ENCODE results near the gene CLMN.

DNA sequence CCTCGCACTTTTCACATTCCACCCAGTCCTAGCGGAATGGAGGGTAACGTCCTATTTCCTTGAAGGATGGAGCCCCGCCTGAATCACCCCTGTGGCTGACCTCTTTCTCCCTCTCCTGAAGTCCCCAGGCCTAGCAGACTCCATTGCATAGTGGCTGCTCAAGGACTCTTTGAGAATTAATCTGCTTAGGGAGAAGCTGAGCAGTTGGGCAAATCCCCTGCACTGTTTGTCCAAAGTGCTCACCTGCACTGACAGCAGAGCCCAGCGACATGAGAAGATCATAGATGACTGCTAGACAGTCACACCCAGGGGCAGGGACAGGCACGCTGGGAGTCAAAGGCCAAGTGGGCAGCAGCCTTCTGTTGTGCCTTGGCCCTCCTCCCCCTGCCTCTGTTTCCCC lies 124.7 kb downstream of the CLMN start:
- TF ChIP-seq, protein P1, sequence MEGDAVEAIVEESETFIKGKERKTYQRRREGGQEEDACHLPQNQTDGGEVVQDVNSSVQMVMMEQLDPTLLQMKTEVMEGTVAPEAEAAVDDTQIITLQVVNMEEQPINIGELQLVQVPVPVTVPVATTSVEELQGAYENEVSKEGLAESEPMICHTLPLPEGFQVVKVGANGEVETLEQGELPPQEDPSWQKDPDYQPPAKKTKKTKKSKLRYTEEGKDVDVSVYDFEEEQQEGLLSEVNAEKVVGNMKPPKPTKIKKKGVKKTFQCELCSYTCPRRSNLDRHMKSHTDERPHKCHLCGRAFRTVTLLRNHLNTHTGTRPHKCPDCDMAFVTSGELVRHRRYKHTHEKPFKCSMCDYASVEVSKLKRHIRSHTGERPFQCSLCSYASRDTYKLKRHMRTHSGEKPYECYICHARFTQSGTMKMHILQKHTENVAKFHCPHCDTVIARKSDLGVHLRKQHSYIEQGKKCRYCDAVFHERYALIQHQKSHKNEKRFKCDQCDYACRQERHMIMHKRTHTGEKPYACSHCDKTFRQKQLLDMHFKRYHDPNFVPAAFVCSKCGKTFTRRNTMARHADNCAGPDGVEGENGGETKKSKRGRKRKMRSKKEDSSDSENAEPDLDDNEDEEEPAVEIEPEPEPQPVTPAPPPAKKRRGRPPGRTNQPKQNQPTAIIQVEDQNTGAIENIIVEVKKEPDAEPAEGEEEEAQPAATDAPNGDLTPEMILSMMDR (conservative IDR thresholded peaks at IDR 0.05; ENCODE audit: low read depth, low read length) = no peak
- TF ChIP-seq NFE2L2 (IDR thresholded peaks at IDR 0.05; ENCODE audit: low read depth, low read length) = no peak
- no peak for TF ChIP-seq RAD21 (IDR thresholded peaks at IDR 0.05; ENCODE audit: low read length)
- TF ChIP-seq POLR2A (IDR thresholded peaks at IDR 0.05; ENCODE audit: low read depth, low read length) = no peak
- no peak for TF ChIP-seq BHLHE40 (IDR thresholded peaks at IDR 0.05; ENCODE audit: low read depth, low read length)
- TF ChIP-seq CEBPB (IDR thresholded peaks at IDR 0.05; ENCODE audit: low read depth, low read length) = no peak
- no peak for TF ChIP-seq SMC3 (IDR thresholded peaks at IDR 0.05; ENCODE audit: low read depth, low read length)
- no peak for TF ChIP-seq MAZ (IDR thresholded peaks at IDR 0.05; ENCODE audit: borderline replicate concordance, low read depth, low read length)

Data from IMR-90 (cell line).